GM19324 (cell line): ENCODE measurements around the gene PPIL3.
"Not testable (repeated sequence)": the region's sequence is repeated elsewhere in the genome, so short reads cannot be mapped to it uniquely, and the experiment has no call there.

Experiments
- ATAC-seq: cut with Tn5 transposase; IDR thresholded peaks from one replicate; pipeline ENCODE4 v1.9.1; 2021; ENCODE audit warnings: mild to moderate bottlenecking, moderate library complexity; ENCODE audit not compliant: unreplicated experiment, low FRiP score

The PPIL3 gene

DNA sequence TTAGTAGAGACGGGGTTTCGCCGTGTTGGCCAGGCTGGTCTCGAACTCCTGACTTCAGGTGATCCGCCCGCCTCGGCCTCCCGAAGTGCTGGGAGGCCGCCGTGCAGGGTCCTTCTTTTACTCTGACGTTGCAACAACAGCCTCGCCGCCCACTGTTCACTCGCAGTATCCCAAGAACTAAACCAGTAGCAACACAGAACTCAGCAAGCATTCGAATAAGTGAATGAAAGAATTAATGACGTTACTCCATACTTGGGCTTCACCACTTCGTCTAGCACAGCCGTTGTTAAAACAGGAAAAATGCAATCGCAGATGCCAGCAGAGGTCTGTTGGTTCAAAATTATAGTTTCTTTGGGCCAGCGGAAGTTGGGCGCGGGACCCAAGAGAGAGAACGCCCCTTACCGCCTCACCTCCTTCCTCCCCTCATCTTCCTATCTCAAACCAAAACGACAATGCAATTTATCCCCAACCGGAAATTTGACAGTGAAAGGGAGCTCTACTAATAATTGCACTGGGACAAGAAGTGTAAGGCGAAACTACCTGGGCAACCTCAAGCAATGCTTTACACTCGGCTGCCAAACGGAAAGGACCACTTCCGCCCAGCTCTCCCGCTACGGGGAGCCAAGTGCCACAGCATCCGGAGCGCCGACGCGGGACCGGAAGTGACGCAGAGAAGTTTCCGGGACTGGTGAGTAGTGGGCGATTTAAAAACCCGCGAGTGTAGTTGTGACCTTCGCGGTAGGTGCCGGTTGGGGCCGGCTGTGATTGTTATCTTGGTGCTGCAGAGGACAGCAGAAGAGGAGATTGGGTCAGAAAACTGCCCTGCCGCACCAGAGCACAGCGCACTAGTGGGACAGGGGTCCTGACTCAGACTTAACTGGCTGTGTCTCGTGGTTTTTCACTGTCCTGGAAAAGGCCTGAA lies at the start of gene PPIL3, which contains the start of gene NIF3L1:
PPIL3 (minus strand) TSS at position 374 of the 922 bp plus-strand sequence. CDS start 1,462 bp downstream, outside the sequence.
NIF3L1 (plus strand) TSS at position 668 of the 922 bp plus-strand sequence. CDS start 2,573 bp downstream, outside the sequence.
- ATAC-seq, result peak; percentile 90

DNA sequence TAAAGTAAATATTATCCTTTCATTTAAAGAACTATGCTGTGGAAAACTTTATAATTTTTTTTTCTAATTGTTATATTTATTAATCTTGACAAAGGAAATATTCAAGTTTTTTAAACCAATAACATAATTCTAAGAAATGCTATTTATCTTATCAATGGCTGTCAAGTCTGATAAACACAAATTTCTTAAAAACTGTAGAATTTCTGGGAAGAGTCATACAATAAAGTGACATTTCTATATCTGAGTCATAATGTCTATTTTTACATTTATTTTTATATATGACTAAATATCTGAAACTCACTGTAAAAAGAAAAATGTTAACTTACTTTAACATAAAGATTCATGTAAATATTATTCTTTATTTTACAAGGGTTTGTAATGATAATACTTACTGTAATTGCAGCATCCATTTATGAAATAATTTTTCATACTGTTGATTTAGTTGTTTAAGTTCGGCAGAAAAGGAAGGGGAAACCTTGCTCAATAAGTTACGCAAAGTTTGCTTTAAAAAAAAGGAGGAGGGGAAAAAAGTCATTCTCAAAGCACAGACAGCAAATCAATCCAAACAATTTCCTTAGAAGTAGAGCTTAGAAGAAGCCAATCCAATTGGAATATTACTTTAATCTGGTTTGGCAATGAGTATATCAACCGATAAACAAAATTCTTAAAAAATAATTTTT lies 42.2 kb upstream of the PPIL3 start:
- ATAC-seq, result no peak

DNA sequence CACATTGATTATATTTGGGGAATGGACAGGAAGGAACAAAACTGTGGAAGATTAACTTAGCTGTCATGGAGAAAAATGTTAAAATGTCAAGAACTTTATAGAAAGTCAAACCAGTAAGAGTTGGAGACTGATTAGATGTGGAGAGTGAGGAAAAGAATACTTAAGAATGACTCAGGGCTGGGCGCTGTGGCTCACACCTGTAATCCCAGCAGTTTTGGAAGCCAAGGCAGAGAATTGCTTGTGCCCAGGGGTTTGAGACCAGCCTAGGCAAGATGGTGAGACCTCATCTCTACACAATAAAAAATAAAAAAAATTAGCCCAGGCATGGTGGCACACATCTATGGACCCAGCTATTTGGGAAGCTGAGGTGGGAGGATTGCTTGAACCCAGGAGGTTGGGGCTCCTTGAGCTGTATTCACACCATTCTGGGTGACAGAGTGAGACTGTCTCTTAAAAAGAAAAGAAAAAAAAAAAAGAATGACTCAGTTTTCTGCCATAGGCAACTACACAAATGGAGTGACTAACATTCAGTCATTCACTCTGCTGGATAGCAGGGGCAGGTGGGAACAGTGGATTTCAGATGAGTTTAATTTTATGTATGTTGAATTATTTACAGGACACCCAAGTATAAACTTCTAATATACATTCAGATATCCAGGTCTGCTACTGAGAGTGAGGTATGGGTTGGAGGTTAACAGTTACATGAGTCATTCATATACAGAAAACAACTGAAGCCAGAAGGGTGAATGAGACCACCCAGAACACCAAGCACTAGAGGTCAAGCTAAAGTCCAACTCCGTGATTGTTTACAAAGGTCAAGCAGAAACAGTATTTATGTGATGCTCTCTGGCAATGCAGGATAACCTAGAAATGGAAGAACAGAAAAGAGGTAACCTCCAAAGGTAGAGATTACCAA lies 40.7 kb upstream of the PPIL3 start:
- ATAC-seq, result no peak

DNA sequence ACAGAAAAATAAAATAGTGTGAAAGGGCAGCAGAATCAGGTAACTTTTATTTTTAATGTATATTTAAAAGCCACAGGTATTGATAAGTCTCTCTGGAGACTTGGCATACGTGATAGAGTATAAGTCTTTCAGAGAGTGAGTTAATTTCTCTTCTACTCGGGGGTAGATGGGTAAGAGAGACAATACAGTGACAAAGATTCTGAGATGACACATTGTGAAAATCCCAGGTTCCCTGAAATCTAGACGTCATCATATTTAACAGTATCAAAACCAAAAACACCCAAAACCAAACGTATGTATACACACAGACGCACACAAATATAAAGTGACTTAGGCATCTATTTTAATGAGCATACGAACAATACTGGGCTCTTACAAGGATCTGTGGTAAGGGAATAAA lies 33.6 kb upstream of the PPIL3 start:
- ATAC-seq, result no peak

DNA sequence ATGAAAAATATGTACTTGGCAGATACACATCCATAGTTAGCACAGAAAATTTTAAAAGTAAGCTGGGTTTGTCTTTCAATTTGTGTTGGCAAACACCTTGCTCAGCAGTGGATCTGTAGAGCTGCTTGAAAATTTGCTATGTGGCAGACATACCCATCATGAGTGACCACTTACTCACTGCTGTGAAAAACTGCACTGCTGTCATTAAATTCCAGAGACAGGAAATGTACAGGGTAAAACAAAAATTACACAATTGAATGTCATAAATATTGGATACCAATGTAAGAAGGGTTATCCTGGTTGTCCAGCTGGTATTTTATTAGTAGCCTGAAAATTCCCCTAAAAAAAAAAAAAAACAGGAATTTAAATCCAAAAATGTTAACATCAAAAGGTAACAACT lies 24.8 kb upstream of the PPIL3 start:
- no peak for ATAC-seq

DNA sequence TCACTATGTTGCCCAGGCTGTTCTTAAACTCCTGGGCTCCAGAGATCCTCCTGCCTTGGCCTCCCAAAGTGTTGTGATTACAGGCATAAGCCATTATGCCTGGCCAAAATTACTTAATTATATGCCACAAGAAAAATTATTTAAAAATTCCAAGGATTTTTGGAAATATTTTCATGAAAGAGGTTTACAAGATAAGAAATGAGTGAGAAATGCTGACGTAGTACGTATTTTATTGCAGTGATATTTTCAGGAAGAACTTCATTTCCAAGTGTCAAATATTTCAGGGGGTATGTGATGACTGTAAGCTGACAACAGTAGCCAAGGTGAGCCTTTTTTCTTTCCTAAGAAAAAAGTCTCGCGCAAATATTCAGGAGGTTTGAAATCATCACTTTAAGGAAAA lies 21.1 kb upstream of the PPIL3 start:
- ATAC-seq, result no peak

DNA sequence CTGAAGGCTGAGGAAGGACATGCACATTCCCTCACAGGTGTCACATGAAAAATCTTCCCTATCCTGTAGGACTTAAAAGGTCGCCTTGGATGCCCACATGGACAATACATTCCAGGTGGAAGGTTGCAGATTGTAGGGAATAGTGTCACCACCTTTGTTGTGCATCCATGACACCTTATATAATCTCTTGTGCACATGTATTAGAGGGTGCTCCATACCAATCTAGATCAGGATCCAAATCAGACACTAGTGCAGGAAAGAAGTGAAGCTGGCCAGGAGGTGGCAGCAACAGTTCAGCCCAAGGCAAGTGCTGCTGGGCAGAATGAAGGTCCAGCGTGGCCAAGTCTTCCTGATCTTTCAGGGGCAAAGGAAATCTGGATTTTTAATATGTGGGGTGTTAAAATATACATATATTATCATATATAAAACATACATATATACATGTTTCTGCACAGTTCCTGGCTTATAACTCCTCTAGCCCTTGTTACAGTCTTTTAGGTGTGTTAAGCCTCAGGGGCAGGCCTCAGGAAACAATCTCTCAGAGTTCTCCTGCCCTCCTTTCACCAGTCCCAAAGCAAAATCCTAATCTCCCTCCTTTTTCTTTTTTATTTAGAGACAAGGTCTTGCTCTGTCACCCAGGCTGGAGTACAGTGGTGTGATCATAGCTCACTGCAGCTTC lies 16.9 kb upstream of the PPIL3 start:
- no peak for ATAC-seq

DNA sequence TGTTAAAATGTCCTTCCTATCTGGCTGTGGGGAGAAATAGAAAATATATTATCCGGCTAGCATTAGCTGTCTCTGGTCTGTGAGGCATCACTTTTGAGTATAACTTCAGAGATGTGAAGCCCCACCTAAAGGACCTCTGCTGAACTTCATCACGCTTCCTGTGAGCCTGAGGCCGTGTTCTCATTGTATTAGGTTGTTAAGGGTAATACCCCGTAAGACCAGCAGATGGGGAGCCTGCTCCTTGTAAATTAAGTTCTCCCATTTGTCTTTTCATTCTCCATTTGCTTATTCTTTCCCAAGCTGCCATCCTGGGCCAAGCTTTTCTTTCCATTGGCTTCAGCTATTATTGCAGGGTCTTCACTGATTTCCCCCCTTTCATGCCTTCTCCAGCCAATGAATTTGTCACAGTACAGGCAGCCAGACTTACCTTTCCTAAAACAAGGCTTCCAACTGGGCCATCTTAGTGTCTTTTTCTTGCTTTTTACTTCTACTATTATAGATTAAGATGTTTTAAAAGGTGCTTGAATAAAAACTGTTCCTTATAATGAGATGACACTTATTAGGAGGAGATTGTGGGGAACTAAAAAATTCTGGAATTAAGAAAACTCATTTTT lies 12.7 kb upstream of the PPIL3 start:
- ATAC-seq, result peak; percentile 85

DNA sequence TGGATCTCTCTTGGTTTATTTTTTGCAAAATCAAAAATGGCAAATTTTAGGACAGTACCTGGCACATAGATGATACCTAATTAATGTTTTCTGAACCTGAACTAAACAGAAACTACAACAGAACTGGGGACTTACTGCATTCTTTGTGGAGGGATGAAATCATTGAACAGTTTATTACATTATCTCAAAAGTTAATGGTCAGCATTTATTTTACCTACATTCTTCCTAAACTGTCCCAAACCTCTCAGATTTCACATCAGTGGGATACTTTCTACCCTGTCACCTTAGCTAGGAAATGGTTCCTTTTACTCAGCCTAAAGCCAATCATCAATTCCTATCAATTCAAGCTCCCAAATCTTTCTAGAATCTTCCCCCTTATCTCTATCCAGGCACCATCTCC lies 10.6 kb upstream of the PPIL3 start:
- ATAC-seq, result no peak

DNA sequence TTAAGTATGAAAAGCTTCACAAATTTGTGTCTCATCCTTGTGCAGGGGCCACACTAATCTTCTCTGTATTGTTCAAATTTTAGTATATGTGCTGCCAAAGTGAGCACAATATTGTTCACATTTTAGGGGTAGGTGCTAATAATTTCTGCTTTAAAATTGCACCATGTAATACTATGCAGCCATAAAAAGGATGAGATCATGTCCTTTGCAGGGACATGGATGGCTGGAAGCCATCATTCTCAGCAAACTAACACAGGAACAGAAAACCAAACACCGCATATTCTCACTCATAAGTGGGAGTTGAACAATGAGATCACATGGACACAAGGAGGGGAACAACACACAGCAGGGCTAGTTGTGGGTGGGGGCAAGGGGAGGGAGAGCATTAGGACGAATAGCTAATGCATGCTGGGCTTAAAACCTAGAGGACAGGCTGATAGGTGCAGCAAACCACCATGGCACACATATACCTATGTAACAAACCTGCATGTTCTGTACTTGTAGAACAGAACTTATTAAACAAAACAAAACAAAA lies 7.1 kb downstream of the PPIL3 start:
- ATAC-seq, result not testable (repeated sequence)

DNA sequence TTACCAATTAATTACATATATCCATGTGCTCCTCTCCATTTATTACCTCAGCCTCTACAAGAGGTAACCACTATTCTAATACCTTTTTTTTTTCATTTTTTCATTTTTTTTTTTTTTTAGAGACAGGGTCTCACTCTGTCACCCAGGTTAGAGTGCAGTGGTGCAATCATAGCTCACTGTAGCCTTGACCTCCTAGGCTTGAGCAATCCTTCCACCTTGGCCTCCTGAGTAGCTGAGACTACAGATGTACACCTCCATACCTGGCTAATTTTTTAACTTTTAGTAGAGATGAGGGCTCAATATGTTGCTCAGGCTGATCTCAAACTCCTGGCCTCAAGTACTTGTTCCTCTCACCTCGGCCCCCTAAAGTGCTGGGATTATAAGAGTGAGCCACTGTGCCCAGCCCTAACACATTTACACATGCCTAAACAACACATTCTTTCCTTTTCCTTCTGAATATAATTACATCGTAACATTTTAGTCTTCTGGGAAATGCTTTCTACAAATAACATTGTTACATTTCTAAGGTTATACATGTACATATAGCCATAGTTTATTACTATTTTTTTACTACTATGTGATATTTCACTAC lies 10.5 kb downstream of the PPIL3 start:
- no peak for ATAC-seq

DNA sequence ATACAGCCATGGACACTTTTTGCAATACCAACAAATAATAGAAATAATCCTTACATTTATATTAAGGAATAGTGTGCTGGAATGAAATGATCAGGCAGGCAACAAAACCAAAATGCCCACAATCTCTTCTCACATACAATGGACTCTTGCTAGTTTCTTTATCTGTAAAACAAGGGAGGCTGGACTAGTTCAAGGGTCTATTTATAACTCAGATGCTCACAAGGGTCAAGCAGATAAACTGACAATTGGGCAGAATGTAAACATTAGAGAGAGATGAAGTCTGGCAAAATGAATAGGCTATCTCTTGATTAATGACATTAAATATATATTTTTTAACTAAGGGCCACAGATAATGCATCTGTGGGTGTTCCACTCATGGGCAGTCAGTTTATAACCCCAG lies 11.4 kb downstream of the PPIL3 start:
- no peak for ATAC-seq

DNA sequence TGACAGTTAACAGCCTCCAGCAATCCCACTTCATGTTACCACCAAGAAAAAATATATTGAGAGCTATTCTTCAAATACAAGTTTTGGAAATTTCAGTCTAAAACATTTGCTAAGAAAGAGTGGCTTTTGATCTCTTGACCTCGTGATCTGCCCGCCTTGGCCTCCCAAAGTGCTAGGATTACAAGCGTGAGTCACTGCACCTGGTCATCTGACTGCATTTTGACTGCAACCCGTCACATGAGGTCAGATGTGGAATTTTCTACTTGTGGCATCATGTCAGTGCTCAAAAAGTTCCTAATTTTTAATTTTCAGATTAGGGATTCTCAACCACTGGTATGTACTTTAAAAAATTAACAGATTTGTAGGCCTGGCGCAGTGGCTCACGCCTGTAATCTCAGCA lies 15.3 kb downstream of the PPIL3 start:
- ATAC-seq, result no peak

DNA sequence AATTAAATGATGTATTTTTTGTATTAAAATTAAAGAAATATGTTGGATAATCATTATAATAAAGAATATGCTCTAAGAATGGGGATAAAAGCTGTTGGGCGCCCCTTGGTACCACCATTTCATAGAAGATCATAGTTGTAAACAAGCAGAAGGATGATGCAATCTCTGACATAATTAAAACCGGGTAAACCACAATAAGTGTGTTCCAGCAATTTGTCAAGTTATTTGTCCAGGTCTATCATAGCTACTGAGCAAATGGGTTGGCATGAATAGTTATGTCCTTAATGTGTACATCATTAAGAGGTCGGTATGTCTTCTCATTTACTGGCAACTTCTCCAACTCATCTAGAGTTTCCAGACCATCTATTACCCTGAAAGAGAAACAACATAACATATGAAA lies 17.7 kb downstream of the PPIL3 start:
- no peak for ATAC-seq

DNA sequence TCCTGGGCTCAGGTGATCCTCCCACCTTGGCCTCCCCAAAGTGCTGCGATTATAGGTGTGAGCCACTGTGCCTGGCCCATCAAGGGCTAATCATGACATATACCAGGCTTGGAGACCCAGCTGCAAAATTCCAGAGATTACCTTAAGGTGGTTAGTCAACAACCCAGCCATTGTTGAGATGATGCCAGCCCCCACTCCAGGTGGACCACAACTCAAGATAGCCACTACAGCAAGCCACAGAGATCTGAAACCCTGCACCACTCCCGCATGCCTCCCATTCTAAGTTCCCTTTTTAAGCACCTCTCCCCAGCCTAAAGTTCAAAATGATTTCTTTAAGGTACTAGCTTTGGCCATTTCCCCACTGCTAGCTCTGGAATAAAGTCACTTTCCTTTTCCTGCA lies 19.9 kb downstream of the PPIL3 start:
- no peak for ATAC-seq

DNA sequence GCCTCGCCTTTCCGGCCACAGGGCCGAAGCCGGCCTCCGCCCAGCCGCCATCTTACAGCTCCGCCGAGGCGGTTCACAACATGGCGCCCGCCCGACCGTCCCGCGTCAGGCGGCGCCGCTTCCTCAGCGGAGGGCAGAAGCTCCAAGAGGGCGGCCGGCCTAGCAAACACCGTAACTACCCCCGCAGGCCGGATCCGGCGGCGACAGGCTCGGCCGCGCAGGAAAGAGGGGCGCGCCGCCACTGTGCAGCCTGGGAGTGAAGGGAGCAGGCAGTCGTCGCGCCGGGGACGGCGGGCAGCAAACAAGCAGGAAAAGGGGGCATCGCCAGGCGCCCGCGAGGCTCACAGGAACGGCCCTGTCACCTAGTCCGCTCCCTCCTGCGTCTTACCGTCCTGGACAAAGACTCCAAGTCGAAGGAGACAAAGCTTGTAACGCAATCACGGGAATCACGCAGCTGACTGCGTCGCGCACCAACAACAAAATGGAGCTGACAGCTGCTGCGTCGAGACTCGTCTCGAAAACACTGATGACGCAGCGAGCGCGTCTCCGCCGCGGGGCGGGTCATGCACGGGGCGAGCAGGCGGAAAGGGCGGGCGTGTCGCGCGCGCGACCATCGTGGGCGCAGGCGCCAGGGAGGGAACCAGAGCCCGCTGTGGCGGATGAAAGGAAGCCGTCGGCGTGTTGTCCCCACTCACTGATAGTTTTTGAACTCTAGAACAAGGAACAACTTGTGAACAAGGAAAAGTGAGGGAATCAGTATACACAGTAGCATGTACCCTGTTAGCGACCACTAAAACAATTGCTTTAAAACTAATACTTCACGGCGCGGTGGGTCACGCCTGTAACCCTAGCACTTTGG lies 24.5 kb downstream of the PPIL3 start, which contains the start of gene CLK1:
CLK1 (minus strand) TSS at position 483 of the 859 bp plus-strand sequence. CDS start 2,796 bp downstream, outside the sequence.
- ATAC-seq, result peak; percentile 93

DNA sequence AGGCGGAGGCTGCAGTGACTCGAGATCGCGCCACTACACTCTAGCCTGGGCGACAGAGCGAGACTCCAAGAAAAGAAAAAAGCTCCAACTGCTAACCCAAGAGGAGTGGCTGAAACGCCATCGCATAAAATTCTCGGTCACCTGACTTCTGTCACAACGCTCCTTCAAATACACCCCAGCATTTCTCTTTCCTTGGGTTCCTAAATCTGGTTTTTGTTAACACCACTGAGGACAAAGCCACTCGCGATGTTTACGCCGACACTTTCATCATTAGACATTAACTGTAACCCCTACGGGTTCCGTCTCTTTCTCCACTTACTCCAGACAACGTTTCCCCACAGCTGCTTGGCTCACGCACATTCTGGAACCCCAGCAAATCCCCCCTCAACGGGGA lies 25.1 kb downstream of the PPIL3 start:
- no peak for ATAC-seq

DNA sequence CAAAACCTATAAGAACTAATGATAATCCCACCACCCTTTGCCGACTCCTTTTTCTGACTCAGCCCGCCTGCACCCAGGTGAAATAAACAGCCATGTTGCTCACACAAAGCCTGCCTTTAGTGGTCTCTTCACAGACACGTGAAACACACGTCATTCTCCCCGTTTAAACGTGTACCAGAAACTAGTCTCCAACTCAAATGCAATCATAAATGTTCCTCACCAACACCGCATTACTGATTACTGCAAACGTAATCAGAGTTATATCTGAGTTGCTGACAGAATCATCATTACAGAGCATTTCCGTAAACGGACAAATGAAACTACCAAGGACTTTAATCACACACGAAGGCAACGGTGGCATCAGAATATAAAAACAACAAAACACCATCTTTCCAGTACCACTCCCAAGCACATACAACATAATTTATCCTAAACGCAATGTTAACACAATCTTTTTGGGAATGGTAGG lies 26.3 kb downstream of the PPIL3 start:
- no peak for ATAC-seq
